HTERT RPE-1 (cell line): ENCODE results near the gene SFI1.
"Not testable (repeated sequence)": the region's sequence is repeated elsewhere in the genome, so short reads cannot be mapped to it uniquely, and the experiment has no call there.

Experiments used
- in situ Hi-C: fragments of 300-500 bp; cut with MboI; formaldehyde crosslinking; loops from 4 replicates; pipeline ENCODE4 v1.14.3; 2020; ENCODE audit warnings: low sequenced_read_pairs

Gene SFI1

DNA sequence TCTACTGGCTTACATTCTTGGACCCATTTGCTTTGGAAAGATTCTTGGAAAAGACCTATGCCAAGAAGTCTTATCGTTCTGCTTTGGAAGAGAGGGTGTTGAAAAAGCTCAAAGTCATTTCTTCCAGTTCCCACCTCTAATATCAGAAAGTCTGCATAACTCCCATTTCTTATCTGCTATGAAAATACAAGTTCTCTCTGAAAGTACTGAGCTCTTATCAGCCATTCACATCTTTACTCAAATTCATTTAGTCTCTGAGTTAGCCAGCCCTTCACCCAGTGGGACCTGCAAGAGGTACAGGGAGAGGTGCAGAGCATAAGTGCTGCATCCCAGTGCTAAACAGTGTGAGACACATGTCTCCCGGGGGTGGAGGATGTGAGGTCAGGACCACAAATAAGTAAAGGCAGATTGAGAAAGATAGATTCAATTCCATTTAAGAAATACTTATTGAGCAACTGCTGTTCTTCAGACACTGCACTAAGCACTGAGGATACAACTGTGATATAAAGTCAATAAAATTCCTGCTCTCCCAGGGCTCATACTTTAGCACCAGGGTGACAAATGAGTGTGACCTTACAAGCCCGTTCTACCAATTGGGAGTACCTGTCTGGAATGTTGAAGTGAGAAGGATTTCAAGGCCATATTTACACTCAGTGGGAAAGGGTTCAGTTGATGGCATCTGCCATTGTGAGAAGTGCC is 89.0 kb downstream of the SFI1 start:
- in situ Hi-C loops: no loop called here

DNA sequence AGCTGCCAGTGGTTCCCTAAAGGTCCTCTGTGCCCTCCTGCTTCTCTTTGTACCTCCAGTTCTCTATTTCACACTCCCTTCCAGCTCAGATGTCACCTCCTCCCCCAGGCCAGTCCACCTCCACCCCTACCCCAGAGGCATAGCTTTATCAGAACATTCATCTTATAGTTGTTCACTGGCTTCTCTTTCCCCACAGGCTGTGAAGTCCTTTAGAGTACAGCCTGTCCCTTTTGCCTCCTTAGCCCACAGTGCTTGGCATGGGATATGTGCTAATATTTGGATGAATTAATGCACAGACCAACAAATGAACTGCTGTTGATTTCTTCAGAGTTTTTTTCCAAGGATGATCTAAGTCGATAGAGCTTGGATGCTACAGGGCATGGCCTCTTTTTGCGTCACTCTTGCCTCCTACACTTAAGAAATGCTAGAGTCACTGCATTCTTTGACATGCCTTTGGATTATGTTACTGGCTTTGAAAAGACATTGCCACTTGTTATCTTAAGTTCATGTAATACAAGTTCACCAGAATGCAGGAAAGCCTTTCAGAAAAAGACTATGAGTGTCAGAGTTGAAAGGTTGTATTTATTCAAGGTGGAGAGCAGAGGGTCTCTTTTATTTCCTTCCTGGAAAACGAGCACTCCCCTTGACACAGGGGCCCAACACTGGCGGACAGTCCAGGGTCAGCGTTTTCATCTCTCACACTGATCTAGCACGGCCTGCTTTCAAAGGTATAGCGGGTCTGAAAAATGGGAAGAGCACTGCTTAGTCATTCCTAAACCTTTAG is 90.0 kb downstream of the SFI1 start:
- in situ Hi-C loops: no loop called here

DNA sequence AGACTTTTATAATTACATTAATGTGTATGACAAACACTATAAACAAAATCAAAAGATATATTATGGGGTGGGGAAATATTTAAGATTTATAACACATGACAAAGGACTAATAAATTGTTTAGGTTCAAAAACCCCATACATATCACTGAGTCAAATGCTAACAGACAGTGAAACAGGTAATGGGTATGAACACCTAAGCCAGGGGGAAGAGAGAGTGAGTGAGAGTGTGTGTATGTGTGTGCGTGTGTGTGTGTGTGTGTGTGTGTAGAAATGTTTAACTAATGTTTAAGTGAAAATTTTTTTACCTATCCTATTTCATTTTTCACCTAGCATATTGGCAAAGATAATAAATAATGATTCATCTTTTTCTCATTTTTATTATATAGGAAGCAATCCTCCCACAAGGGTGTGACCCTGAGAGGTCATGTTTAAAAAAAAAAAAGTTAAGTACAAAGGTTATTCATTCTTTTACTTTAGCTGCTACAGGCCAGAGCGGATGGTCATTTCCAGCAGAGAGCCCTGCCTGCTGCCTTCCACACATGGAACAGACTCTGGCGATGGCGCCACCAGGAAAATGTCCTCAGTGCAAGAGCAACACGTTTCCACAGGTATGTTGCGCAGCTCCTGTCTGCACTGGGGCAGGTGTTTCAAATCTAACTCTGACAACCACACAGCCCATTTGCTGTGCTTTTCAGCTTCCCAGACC is 92.8 kb downstream of the SFI1 start:
- in situ Hi-C loops: no loop called here

DNA sequence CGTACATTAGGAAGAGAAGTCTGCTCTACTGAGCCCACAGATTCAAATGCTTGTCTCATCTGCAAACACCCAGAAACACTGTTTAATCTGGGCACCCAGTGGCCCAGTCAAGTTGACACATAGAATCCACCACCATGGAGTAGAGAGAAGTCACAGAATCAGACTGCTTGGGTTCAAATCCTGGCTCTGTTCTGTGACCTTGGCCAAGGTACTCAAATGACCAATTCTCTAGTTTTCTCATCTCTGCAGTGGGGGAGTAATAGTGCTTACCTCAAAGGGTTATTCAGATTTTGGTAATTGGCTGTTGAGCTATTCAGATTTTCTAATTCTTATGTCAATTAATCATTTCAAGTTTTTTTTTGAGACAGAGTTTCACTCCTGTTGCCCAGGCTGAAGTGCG is 93.8 kb downstream of the SFI1 start:
- in situ Hi-C loops: not testable (repeated sequence)

DNA sequence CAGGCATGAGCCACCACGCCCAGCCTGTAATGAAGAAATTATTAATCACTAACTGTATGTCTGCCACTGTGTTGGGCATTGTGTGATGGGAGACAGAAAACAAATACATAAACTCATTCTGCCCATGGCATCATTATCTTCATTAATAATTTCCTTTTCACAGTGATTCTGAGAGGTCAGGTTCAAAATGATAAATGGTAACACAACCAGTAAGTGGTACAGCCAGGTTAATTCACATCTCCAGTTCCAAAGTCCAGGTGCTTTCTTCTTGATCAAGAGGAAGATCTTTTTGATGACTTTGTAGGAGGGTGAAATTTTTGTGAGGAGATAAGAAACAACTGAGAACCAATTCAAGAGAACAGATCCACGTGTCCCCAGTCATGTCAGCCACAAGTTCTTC is 98.9 kb downstream of the SFI1 start:
- in situ Hi-C loops: no loop called here

DNA sequence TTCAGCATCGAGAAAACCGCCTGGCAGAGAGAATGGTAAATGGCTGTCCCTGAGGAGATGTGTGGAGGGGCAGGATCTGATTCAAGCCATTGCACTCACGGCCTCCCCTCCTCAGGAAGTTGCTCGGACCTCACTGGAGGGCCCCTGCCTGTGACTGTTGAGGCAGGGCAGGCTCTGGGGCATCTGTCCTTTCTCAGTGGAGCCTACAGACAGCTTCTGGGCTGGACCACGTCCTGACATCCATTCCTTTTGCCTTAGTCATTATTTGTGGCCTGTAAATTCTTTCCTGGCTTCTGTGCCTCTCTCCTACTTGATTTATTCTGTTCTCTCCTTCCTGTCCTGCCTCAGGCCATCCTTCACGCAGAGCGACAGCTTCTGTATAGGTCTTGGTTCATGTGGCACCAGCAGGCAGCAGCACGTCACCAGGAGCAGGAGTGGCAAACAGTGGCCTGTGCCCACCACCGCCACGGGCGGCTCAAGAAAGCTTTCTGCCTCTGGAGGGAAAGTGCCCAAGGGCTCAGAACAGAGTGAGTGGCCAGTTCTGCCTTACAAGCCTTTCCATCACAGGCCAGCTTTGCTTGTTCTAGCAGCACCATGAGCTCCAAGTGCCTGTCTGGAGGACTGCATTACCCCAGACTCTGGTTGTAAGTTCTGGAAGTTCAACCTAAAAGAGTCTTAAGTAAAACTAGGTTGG is 106.1 kb downstream of the SFI1 start:
- in situ Hi-C loops: no loop called here

DNA sequence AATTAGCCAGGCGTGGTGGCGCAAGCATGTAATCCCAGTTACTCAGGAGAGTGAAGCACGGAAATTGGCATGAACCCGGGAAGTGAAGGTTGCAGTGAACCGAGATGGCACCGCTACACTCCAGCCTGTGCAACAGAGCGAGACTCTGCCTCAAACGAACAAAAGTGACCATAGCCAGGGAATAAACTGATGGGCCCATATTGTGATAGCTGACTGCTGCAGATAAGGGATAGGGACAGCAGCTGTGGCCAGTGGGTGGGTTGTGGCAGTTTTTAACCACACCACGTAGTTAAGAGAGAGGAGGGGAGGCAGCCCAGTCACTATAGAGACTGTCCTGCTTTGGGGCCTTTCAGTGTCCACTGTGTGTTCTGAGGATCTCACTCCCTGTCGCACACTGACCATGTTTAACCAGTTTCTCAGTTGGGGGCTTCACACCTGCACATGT is 106.8 kb downstream of the SFI1 start:
- in situ Hi-C loops: no loop called here

DNA sequence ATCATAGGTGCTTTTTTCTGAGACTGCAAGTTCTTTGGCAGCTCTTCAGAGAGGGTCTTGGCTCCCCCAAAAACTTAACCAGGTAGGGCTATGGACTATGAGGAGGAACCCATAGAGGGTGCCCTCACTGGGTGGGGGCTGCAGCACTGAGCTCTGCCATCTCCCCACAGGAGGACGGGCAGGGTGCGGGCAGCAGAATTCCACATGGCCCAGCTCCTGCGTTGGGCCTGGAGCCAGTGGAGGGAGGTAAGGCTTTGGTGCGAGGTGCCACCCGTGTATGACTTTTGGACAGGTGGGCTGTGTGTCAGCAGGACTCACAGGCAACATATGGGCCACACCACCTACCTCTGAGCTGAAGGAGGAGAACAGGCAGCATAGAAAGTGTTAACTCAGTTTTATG is 107.2 kb downstream of the SFI1 start:
- in situ Hi-C loops: no loop called here

DNA sequence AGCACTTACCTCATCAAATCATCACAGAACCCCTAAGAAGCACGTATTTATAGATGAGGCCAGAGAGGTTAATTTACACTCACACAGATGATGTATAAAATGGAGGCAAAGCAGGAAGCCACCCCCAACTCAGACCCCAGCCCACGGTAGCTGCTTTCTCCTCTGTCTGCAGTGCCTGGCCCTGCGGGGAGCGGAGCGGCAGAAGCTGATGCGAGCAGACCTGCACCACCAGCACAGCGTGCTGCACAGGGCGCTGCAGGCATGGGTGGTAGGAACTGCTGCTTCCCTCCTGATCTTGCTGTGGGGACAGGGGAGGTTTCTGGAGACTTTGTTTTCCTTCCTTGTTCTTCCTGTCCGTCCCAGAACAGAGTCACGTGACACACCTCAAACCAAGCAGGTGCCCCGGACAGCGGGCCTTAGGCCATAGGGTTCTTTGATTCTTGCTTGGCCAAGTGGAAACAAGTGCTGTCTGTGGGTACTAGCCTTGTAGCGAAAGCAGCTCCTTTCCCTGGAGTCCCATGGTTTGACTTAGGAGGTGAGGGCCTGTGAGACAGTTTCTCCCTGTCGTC is 107.9 kb downstream of the SFI1 start:
- in situ Hi-C loops: no loop called here

DNA sequence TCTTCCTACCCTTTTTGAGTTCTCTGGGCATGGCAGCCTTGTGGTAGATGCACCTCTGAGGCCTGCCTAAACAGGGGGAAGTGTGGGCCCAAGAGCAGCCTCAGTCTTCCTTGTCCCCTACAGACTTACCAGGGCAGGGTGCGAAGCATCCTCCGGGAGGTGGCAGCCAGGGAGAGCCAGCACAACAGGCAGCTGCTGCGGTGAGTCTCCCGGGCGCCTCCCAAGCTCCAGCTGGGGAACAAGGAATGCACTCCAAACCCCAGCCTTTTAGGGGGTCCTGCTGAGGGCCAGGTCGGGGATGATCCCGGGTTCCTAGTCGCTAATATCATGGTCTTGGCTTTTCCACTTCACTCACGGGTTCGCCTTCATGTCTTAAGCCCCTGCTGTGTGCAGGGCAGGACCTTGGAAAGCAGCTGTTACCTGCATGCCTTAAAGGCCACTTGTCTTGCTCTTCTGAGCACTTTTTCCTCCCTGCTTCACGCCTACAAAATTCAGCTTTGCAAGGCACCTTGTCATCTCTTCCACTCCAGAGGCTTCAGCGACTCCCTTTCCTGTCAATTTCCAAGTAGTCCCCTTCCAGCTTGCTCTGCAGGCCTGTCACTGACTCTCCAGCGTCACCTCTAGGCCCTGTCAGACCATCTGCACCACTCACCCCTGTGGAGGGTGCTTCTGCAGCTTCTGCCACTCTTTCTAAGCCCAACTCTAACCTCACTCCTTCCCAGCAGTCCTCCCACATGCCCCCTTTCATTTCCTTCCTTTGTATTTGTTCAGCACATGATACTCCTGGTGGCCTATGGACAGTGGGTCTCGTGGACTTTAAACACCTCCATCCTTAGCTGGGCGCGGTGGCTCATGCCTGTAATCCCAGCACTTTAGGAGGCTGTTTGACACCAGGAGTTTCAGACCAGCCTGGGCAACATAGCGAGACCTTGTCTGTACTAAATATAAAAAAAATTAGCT is 108.7 kb downstream of the SFI1 start:
- in situ Hi-C loops: no loop called here

DNA sequence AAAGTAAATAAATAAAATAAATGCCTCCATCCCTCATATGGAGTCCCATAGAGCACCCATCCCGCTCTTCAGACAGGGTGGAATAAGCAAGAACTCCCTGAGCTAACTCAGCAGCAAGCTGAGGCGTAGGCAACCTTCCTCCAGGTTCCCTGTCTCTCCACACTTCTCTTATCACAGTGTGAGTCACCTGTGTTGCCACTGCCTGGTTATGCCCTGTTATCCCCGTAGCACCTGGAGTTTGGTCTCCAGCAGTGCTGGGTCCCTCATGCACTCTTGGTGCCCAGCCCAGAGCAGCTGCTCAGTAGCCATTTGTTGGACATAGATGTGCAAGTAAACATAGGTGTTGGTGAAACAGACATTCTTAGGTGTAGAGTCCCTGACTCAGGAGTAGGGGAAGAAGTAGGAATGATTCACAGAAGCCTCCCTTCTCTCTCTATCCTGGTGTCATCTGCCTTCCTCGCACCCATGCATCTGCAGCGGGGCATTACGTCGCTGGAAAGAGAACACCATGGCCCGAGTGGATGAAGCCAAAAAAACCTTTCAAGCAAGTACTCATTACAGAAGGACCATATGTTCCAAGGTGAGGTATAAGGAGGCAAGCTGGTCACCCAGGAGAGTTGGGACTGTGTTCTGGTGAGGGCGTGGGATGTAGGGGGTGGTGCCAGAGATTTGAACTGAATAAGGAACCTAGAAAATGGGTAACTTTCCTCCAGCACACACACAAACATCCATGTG is 109.7 kb downstream of the SFI1 start:
- in situ Hi-C loops: no loop called here

DNA sequence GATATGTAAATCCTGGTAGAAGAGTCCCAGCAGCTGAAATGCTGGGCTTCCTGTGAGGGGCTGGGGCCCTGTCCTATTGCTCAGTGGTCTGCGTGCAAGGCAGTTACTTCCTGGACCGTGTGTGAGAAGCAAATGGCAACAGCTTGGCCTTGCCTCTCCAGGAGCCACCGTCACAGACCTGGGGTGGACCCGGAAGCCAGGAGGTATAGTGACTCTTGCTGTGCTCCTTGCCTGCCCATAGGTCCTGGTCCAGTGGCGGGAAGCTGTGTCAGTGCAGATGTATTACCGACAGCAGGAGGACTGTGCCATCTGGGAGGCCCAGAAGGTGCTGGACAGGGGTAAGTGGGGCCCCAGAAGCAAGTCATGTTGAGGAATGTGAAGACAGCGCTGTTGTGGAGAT is 111.4 kb downstream of the SFI1 start:
- in situ Hi-C loops: no loop called here

DNA sequence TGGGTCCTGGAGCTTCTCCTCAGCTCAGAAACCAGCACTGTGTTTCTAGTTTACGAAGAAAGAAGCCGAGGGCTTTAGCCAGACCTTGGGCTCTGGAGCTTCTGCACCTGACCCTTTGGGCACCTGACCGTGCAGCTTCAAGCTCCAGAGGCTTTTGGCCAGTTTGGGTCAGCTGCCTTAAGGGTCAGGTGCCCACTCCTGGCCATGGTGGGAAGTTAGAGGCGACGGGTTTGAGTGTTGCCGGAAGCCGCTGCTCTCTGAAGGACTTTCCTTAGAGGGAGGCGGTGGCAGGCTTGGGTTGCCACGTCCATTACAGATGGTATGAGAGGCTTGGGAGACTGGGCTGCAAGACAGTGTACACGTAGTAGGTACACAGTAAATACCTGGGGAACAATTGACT is 113.4 kb downstream of the SFI1 start:
- in situ Hi-C loops: no loop called here

DNA sequence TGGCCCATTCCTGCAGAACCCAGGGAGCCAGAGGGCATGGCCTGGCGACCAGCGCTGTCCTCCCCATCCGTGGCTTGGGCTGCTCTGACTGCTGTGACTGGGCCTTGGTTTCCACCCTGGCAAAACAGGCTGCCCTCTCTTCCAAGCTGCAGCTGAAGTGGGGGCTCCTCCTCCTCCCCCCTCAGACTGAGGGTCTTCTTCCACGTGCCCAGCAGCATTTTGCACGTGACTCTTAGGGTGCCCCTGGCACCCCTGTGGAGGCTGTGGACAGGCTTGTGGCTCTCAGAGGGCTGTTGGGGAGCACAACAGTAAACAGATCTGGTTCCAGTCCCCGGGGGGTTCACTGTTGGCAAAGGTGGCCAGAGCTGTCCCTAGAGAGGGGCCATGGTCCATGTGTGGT is 114.3 kb downstream of the SFI1 start:
- in situ Hi-C loops: no loop called here

DNA sequence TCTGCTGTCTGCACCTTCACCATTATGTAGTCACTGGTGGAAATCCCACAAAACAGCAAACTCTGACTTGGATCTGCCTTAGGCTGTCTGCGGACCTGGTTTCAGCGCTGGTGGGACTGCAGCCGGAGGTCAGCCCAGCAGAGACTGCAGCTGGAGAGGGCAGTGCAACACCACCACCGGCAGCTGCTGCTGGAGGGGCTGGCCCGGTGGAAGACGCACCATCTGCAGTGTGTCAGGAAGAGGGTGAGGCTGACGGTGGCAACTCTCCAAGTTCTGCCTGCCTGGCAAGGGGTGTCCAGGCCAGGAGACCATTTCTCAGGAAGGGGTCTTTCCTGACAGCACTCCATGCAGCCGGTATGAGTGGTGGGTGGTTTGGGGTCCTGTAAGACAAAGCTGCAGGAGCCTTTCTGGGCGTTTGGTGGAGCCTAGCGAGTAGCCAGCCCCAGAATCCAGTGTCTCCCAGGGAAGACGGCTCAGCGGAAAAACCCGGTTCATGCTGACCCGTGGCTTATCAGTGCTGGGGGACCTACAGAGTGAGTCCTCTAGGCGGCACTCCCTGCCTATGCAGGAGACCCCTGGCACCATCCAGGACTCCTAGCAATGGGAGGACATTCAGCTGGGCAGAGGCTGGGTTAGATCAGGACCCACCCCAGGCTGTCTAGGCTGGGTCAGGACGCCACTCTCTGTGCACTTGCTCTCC is 114.9 kb downstream of the SFI1 start:
- in situ Hi-C loops: no loop called here

DNA sequence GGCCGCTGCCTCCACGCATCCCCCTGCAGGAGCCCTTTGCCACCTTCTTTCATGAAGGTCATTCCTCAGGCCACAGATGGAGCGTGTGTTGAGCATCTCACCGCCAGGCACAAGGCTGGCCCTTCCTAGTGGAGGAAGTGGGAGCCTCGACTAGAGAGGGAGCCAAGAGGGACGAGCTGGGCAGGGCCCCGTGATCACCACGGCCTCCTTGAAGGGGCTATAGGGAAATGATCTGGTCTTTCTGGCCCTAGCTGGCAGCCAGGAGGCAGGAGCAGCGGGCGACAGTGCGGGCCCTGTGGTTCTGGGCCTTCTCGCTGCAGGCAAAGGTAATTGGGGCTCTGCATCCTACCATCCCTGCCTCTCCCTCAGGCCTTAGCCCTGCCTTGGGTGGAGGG is 116.6 kb downstream of the SFI1 start:
- in situ Hi-C loops: no loop called here

DNA sequence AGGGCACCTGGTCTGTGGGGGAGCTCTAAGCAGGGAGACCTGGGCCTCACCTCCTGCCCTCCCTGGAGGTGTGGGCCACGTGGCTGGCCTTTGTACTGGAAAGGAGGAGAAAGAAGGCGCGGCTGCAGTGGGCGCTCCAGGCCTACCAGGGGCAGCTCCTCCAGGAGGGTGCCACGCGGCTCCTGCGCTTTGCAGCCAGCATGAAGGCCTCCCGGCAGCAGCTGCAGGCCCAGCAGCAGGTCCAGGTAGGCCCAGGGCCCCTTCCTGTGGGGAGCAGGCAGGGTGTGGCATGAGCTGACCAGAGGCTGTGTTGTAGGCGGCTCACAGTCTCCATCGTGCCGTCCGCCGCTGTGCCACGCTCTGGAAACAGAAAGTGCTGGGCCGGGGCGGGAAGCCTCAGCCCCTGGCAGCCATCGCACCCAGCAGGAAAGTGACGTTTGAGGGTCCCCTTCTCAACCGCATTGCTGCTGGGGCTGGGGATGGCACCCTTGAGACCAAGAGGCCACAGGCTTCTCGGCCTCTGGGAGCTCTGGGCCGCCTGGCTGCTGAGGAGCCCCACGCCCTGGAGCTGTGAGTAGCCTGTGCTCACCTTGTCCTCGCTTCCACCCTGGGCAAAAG is 117.1 kb downstream of the SFI1 start:
- in situ Hi-C loops: no loop called here

DNA sequence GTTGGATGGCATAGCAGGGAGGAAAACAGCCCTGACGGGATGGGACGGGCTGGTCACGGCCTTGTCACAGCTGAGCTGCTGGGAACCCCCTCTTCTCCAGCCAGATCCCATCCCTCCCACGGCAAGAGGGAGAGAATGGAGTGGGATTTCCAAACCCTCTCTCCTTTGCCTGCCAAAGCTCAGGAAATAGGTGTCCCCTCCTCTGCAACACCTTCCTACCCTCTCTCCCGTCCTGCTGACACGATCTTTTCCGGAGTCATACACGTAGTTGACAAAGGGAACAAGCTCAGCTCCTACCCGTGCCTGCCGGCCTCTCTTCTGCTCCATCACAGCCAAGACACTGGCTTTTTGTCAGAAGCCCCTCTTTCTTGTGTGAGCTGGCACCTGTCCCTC is 117.6 kb downstream of the SFI1 start:
- in situ Hi-C loops: no loop called here
